H1 (cell line): Measurements from ENCODE around the gene PPM1N. TPM values are rescaled to one million over a fixed set of nuclear protein-coding genes. Genes with fewer than 3 reads are reported as not detected.

Source experiments
- CHD7 ChIP-seq: fragments of 300-600 bp; sonication (generic); IDR thresholded peaks from 2 replicates; pipeline ENCODE4 v1.7.1; 2012; ENCODE audit warnings: low read length, moderate library complexity, mild to moderate bottlenecking, inconsistent platforms; ENCODE audit not compliant: insufficient replicate concordance
- polyA plus RNA-seq, 7 experiments: library from polyadenylated mRNA; depleted of rRNA in 3 of 7; stranded (reverse) in 5 of 7; unstranded in 2 of 7; fragments of >200 nt in 5 of 7; fragments of 200-250 nt in 2 of 7; gene quantifications; 1 replicate in 5 of 7; 2 replicates in 1 of 7; 4 replicates in 1 of 7; pipeline versions ENCODE4 v1.2.1 to v1.2.3, GENCODE V29; 2011 to 2013; ENCODE audit warnings: missing spikeins in 2 of 7, mixed read lengths in 2 of 7
- total RNA-seq: library from RNA; stranded (reverse); fragmentation: NEBNext Ultra II Directional; extraction: Animal tissue kit (Norgen Biotek cat#: 25700); gene quantifications from 2 replicates; pipeline ENCODE4 v1.2.1, GENCODE V29; 2021

Gene PPM1N
- total and polyA plus RNA-seq, 2 of the 8 experiments (the other 6 are each of a cell fraction or from before 2014, with no cell fraction given) = 12.2 to 14.4 TPM

- TF ChIP-seq CHD7 = no peak
These were observed 41.2 kb downstream of the PPM1N start (continued) for GRCh38 chr19:45539459-45539858.
